ENCODE data around the gene ZEB2.

- no peak for TF ChIP-seq CTCF (IDR thresholded peaks at IDR 0.05)
- TF ChIP-seq POLR2A (IDR thresholded peaks at IDR 0.05), result no peak
Measured at GRCh38 chr2:144463266-144463665, 56.7 kb downstream of the ZEB2 start.

Measured in uterus (tissue), 2 donors.